H4 (cell line): ENCODE results near the gene EDC3. TPM values are rescaled to one million over a fixed set of nuclear protein-coding genes. Genes with fewer than 3 reads are reported as not detected.

Source experiments
- total RNA-seq: library from RNA; depleted of rRNA; stranded (reverse); fragments of >200 nt; shearing (Covaris generic); gene quantifications from 2 replicates; pipeline ENCODE4 v1.2.3, GENCODE V29; 2014; rRNA removed

Gene EDC3
- total RNA-seq, 1 experiment from 2014 or later = 6.1 TPM

Other genes starting within 250 kb of the EDC3 start
- 78.0 and 83.9 TPM in 2 replicates for gene UBL7, start 234.9 kb downstream of the EDC3 start, total RNA-seq
- gene ARID3B, start 154.8 kb downstream of the EDC3 start, total RNA-seq = 1.0 and 2.7 TPM in 2 replicates
- 46.1 and 54.9 TPM in 2 replicates for gene CLK3, start 80.2 kb downstream of the EDC3 start, total RNA-seq
- 0.33 and 2.3 TPM in 2 replicates for gene CYP1A1, start 29.5 kb upstream of the EDC3 start, total RNA-seq
- gene CYP1A2, start 52.8 kb upstream of the EDC3 start, total RNA-seq = not detected in 2 replicates
- 21.7 and 22.7 TPM in 2 replicates for gene CSK, start 86.1 kb upstream of the EDC3 start, total RNA-seq
- gene LMAN1L, start 116.8 kb upstream of the EDC3 start, total RNA-seq = 0.10 TPM in 1 of 2 replicates, not detected in the other
- gene CPLX3, start 130.6 kb upstream of the EDC3 start, total RNA-seq = not detected in 2 replicates
- 18.2 and 19.7 TPM in 2 replicates for gene ULK3, start 147.1 kb upstream of the EDC3 start, total RNA-seq
- gene SCAMP2, start 177.3 kb upstream of the EDC3 start, total RNA-seq = 14.3 and 21.3 TPM in 2 replicates
- gene MPI, start 194.0 kb upstream of the EDC3 start, total RNA-seq = 91.1 and 101 TPM in 2 replicates
- 28.4 and 46.5 TPM in 2 replicates for gene FAM219B, start 210.8 kb upstream of the EDC3 start, total RNA-seq
- 160 and 163 TPM in 2 replicates for gene COX5A, start 242.0 kb upstream of the EDC3 start, total RNA-seq